ENCODE measurements around the gene NOL3.

Gene NOL3

GRCh38 chr16:67166598-67167168, 3.7 kb upstream of the NOL3 start:
- H2BK120ac ChIP-seq (ENCODE audit: low read depth, low read length) = no peak overlapping the region
- H3K27me3 ChIP-seq (ENCODE audit: insufficient read depth, low read length, poor library complexity) = peaks cover 68% of the 10 kb centered on the region
- no CpG with 5 or more reads among the region's 5 CpGs for WGBS (ENCODE audit: extremely low coverage, insufficient coverage, low lambda C conversion rate)
- H3K4me1 ChIP-seq (ENCODE audit: control insufficient read depth, low read depth, low read length) = peaks cover 6% of the 10 kb centered on the region
- no peak overlapping the region for H2BK15ac ChIP-seq (replicated peaks; ENCODE audit: low read depth)
- DNase-seq = no peak
- H3K23ac ChIP-seq (ENCODE audit: low read length) = no peak overlapping the region
- no peak overlapping the region for H3K4ac ChIP-seq (ENCODE audit: low read depth, low read length)
- no peak overlapping the region for H3K4me2 ChIP-seq (ENCODE audit: low read length)
- H3K18ac ChIP-seq (ENCODE audit: low read length) = no peak overlapping the region
- H3K9ac ChIP-seq (ENCODE audit: low read length) = no peak overlapping the region
- no peak overlapping the region for H4K8ac ChIP-seq (ENCODE audit: low read depth, low read length)
- H3K79me1 ChIP-seq (ENCODE audit: low read length) = no peaks in the 10 kb centered on the region
- H3K27ac ChIP-seq (ENCODE audit: low read depth, low read length) = no peak overlapping the region
- no peaks in the 10 kb centered on the region for H3K36me3 ChIP-seq (ENCODE audit: control insufficient read depth, insufficient read depth, low read length)
- no peak overlapping the region for H2BK5ac ChIP-seq (ENCODE audit: low read length)
- no peak overlapping the region for H3K4me3 ChIP-seq (ENCODE audit: low read length)
- no peak overlapping the region for H2AK5ac ChIP-seq (ENCODE audit: low read length)
- no peak overlapping the region for H4K5ac ChIP-seq (ENCODE audit: low read length)
- H3K56ac ChIP-seq (ENCODE audit: low read length) = no peak overlapping the region
- H3K79me2 ChIP-seq (ENCODE audit: control insufficient read depth, insufficient read depth, low read length) = no peaks in the 10 kb centered on the region

DNA sequence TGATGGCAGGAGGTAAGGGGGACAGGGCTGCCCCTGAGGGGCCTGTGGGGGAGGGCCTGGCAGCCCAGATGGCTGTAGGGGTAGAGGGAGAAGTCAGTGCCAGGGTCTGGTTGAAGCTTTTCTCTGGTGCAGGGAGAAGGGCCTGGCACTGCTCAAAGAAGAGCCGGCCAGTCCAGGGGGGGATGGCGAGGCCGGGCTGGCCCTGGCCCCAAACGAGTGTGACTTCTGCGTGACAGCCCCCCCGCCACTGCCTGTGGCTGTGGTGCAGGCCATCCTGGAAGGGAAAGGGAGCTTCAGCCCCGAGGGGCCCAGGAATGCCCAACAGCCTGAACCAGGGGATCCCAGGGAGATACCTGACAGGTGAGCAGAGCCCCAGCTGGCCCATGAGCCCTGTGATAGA, 2.8 kb upstream of the NOL3 start:
- peaks cover 60% of the 10 kb centered on the region for H3K27me3 ChIP-seq (ENCODE audit: insufficient read depth, low read length, poor library complexity)
- WGBS (ENCODE audit: extremely low coverage, insufficient coverage, low lambda C conversion rate) = no CpG with 5 or more reads among the region's 7 CpGs

GRCh38 chr16:67169011-67169451, 1.3 kb upstream of the NOL3 start:
- Histone ChIP-seq H3K4me2 (ENCODE audit: low read length) (no peak overlapping the region), H3K79me2 (ENCODE audit: control insufficient read depth, insufficient read depth, low read length) (no peaks in the 10 kb centered on the region), H2BK5ac (ENCODE audit: low read length) (no peak overlapping the region), H3K23ac (ENCODE audit: low read length) (no peak overlapping the region), H4K8ac (ENCODE audit: low read depth, low read length) (no peak overlapping the region), H3K79me1 (ENCODE audit: low read length) (no peaks in the 10 kb centered on the region), H3K4ac (ENCODE audit: low read depth, low read length) (no peak overlapping the region), H3K9ac (ENCODE audit: low read length) (peak overlapping the region; percentile 18), H3K56ac (ENCODE audit: low read length) (no peak overlapping the region), H3K4me3 (ENCODE audit: low read length) (no peak overlapping the region), H2AK5ac (ENCODE audit: low read length) (no peak overlapping the region), H3K18ac (ENCODE audit: low read length) (no peak overlapping the region), H2BK15ac (replicated peaks; ENCODE audit: low read depth) (no peak overlapping the region), H3K27ac (ENCODE audit: low read depth, low read length) (no peak overlapping the region), H3K27me3 (ENCODE audit: insufficient read depth, low read length, poor library complexity) (peaks cover 51% of the 10 kb centered on the region), H2BK120ac (ENCODE audit: low read depth, low read length) (no peak overlapping the region), H3K36me3 (ENCODE audit: control insufficient read depth, insufficient read depth, low read length) (no peaks in the 10 kb centered on the region), H3K4me1 (ENCODE audit: control insufficient read depth, low read depth, low read length) (peaks cover 8% of the 10 kb centered on the region), H4K5ac (ENCODE audit: low read length) (no peak overlapping the region)
- peak; percentile 46 for DNase-seq
- no CpG with 5 or more reads among the region's 9 CpGs for WGBS (ENCODE audit: extremely low coverage, insufficient coverage, low lambda C conversion rate)

More for the DNA sequence above, 2.8 kb upstream of the NOL3 start:
- Histone ChIP-seq H4K8ac (ENCODE audit: low read depth, low read length) (no peak overlapping the region), H3K4me1 (ENCODE audit: control insufficient read depth, low read depth, low read length) (peaks cover 6% of the 10 kb centered on the region), H3K18ac (ENCODE audit: low read length) (no peak overlapping the region), H2BK5ac (ENCODE audit: low read length) (no peak overlapping the region), H3K4me3 (ENCODE audit: low read length) (no peak overlapping the region), H3K79me2 (ENCODE audit: control insufficient read depth, insufficient read depth, low read length) (no peaks in the 10 kb centered on the region), H3K9ac (ENCODE audit: low read length) (no peak overlapping the region), H3K56ac (ENCODE audit: low read length) (no peak overlapping the region), H3K79me1 (ENCODE audit: low read length) (no peaks in the 10 kb centered on the region), H3K27ac (ENCODE audit: low read depth, low read length) (no peak overlapping the region), H3K36me3 (ENCODE audit: control insufficient read depth, insufficient read depth, low read length) (no peaks in the 10 kb centered on the region), H2AK5ac (ENCODE audit: low read length) (no peak overlapping the region), H2BK120ac (ENCODE audit: low read depth, low read length) (no peak overlapping the region), H3K4ac (ENCODE audit: low read depth, low read length) (no peak overlapping the region), H2BK15ac (replicated peaks; ENCODE audit: low read depth) (no peak overlapping the region), H3K23ac (ENCODE audit: low read length) (no peak overlapping the region), H4K5ac (ENCODE audit: low read length) (no peak overlapping the region), H3K4me2 (ENCODE audit: low read length) (no peak overlapping the region)
- no peak for DNase-seq

GRCh38 chr16:67169642-67170167, 633 bp upstream of the NOL3 start:
- H3K79me2 ChIP-seq (ENCODE audit: control insufficient read depth, insufficient read depth, low read length) = no peaks in the 10 kb centered on the region
- H4K8ac ChIP-seq (ENCODE audit: low read depth, low read length) = peak overlapping the region; percentile 14

DNA sequence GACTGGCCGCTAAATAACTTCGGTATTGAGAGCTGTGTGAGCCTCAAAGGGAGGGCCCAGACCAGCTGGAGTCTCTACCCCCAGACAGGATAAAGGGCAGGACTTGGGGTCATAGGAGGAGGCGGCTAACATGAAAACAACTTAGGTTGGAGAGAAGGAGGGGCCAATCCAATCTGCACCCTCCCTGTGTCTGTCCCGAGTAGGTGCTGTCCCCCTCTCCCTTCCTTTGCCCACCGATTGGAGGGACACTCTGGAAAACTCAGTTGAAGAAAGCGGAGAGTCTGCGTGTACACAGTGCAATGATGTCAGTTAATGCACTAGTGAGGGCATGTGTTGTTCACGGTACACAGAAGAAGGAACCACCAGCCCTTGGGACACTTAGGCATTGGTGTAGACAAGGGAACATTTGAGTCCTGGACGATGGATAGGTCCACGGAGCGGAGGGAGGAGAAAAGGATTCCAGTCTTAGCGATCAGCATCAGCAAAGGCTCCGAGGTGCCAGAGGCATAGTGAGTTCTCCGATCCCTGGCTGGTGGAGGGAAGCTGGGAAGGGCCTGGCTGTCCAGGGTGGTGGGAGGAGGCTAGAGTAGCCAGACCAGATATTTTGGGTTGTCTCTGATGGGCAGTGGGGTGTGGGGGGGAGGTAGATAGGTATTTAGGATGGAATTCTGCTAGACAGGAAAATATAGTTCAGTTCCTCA, 761 bp downstream of the NOL3 start:
- H3K4me3 ChIP-seq (ENCODE audit: low read length) = peak overlapping the region; percentile 33
- peak overlapping the region; percentile 82 for H3K9ac ChIP-seq (ENCODE audit: low read length)
- H3K4me1 ChIP-seq (ENCODE audit: control insufficient read depth, low read depth, low read length) = peaks cover 8% of the 10 kb centered on the region
- H4K8ac ChIP-seq (ENCODE audit: low read depth, low read length) = no peak overlapping the region
- H2AK5ac ChIP-seq (ENCODE audit: low read length) = peak overlapping the region; percentile 27
- DNase-seq = peak; percentile 34
- peaks cover 40% of the 10 kb centered on the region for H3K27me3 ChIP-seq (ENCODE audit: insufficient read depth, low read length, poor library complexity)
- H3K23ac ChIP-seq (ENCODE audit: low read length) = no peak overlapping the region
- no peak overlapping the region for H2BK15ac ChIP-seq (replicated peaks; ENCODE audit: low read depth)
- H3K56ac ChIP-seq (ENCODE audit: low read length) = peak overlapping the region; percentile 91
- peak overlapping the region; percentile 85 for H3K4me2 ChIP-seq (ENCODE audit: low read length)
- no peak overlapping the region for H3K18ac ChIP-seq (ENCODE audit: low read length)
- no peak overlapping the region for H2BK120ac ChIP-seq (ENCODE audit: low read depth, low read length)
- H3K79me2 ChIP-seq (ENCODE audit: control insufficient read depth, insufficient read depth, low read length) = no peaks in the 10 kb centered on the region
- H3K4ac ChIP-seq (ENCODE audit: low read depth, low read length) = no peak overlapping the region
- no peak overlapping the region for H3K27ac ChIP-seq (ENCODE audit: low read depth, low read length)
- WGBS (ENCODE audit: extremely low coverage, insufficient coverage, low lambda C conversion rate) = no CpG with 5 or more reads among the region's 14 CpGs
- no peaks in the 10 kb centered on the region for H3K36me3 ChIP-seq (ENCODE audit: control insufficient read depth, insufficient read depth, low read length)
- H2BK5ac ChIP-seq (ENCODE audit: low read length) = peak overlapping the region; percentile 23
- no peaks in the 10 kb centered on the region for H3K79me1 ChIP-seq (ENCODE audit: low read length)
- no peak overlapping the region for H4K5ac ChIP-seq (ENCODE audit: low read length)

More at GRCh38 chr16:67169642-67170167, 633 bp upstream of the NOL3 start:
- peak overlapping the region; percentile 78 for H3K56ac ChIP-seq (ENCODE audit: low read length)
- no peak overlapping the region for H2BK120ac ChIP-seq (ENCODE audit: low read depth, low read length)
- WGBS (ENCODE audit: extremely low coverage, insufficient coverage, low lambda C conversion rate) = no CpG with 5 or more reads among the region's 24 CpGs
- no peaks in the 10 kb centered on the region for H3K36me3 ChIP-seq (ENCODE audit: control insufficient read depth, insufficient read depth, low read length)
- no peak overlapping the region for H3K23ac ChIP-seq (ENCODE audit: low read length)
- no peaks in the 10 kb centered on the region for H3K79me1 ChIP-seq (ENCODE audit: low read length)
- H3K4me2 ChIP-seq (ENCODE audit: low read length) = peak overlapping the region; percentile 28
- H3K18ac ChIP-seq (ENCODE audit: low read length) = peak overlapping the region; percentile 82
- no peak overlapping the region for H3K4me3 ChIP-seq (ENCODE audit: low read length)
- H2BK5ac ChIP-seq (ENCODE audit: low read length) = no peak overlapping the region
- no peak overlapping the region for H2AK5ac ChIP-seq (ENCODE audit: low read length)
- no peak overlapping the region for H2BK15ac ChIP-seq (replicated peaks; ENCODE audit: low read depth)
- DNase-seq = peak; percentile 88
- H3K27me3 ChIP-seq (ENCODE audit: insufficient read depth, low read length, poor library complexity) = peaks cover 49% of the 10 kb centered on the region
- H3K4ac ChIP-seq (ENCODE audit: low read depth, low read length) = no peak overlapping the region
- H3K9ac ChIP-seq (ENCODE audit: low read length) = peak overlapping the region; percentile 59
- H4K5ac ChIP-seq (ENCODE audit: low read length) = no peak overlapping the region
- H3K27ac ChIP-seq (ENCODE audit: low read depth, low read length) = no peak overlapping the region
- H3K4me1 ChIP-seq (ENCODE audit: control insufficient read depth, low read depth, low read length) = peaks cover 8% of the 10 kb centered on the region
